ENCODE results near the gene CLDN20. TPM values are rescaled to one million over a fixed set of nuclear protein-coding genes. Genes with fewer than 3 reads are reported as not detected.

CLDN20 gene
- total RNA-seq, 1 donor from 2014 or later: not detected

- Histone ChIP-seq H3K9me3 (replicated peaks) (no peaks in the 10 kb centered on the region), H3K27me3 (ENCODE audit: low read depth) (no peaks in the 10 kb centered on the region), H3K4me1 (peaks cover 36% of the 10 kb centered on the region), H3K36me3 (peaks cover 5% of the 10 kb centered on the region), H3K27ac (replicated peaks) (peak overlapping the region; percentile 96), H3K4me3 (peak overlapping the region; percentile 83)
- intact Hi-C loops (cut with micrococcal nuclease): no loop called here
- TF ChIP-seq CTCF (IDR thresholded peaks at IDR 0.05; ENCODE audit: borderline replicate concordance): no peak
- DNase-seq: peak; percentile 56
Observed at GRCh38 chr6:155314773-155315515, 51.1 kb downstream of the CLDN20 start.

GRCh38 chr6:155315516-155315871 is 51.7 kb downstream of the CLDN20 start:
- H3K27ac ChIP-seq (replicated peaks): peak overlapping the region; percentile 96
- no peaks in the 10 kb centered on the region for H3K36me3 ChIP-seq
- no peaks in the 10 kb centered on the region for H3K27me3 ChIP-seq (ENCODE audit: low read depth)
- DNase-seq: no peak
- H3K4me3 ChIP-seq: peak overlapping the region; percentile 83
- intact Hi-C loops (cut with micrococcal nuclease): no loop called here
- H3K4me1 ChIP-seq: peaks cover 36% of the 10 kb centered on the region
- no peaks in the 10 kb centered on the region for H3K9me3 ChIP-seq (replicated peaks)
- TF ChIP-seq CTCF (IDR thresholded peaks at IDR 0.05; ENCODE audit: borderline replicate concordance): no peak

GRCh38 chr6:155316419-155316818 is 52.6 kb downstream of the CLDN20 start:
- Histone ChIP-seq H3K27ac (replicated peaks) (no peak overlapping the region), H3K36me3 (no peaks in the 10 kb centered on the region), H3K9me3 (replicated peaks) (no peaks in the 10 kb centered on the region), H3K4me1 (peaks cover 30% of the 10 kb centered on the region), H3K27me3 (ENCODE audit: low read depth) (no peaks in the 10 kb centered on the region), H3K4me3 (no peak overlapping the region)
- no peak for TF ChIP-seq CTCF (IDR thresholded peaks at IDR 0.05; ENCODE audit: borderline replicate concordance)
- DNase-seq: no peak
- intact Hi-C loops (cut with micrococcal nuclease): no loop called here

GRCh38 chr6:155317186-155317585 is 53.4 kb downstream of the CLDN20 start:
- intact Hi-C loops (cut with micrococcal nuclease): no loop called here
- peak; percentile 31 for TF ChIP-seq CTCF (IDR thresholded peaks at IDR 0.05; ENCODE audit: borderline replicate concordance)
- H3K4me3 ChIP-seq: no peak overlapping the region
- H3K9me3 ChIP-seq (replicated peaks): no peaks in the 10 kb centered on the region
- no peaks in the 10 kb centered on the region for H3K36me3 ChIP-seq
- H3K4me1 ChIP-seq: peaks cover 30% of the 10 kb centered on the region
- H3K27me3 ChIP-seq (ENCODE audit: low read depth): no peaks in the 10 kb centered on the region
- DNase-seq: no peak
- H3K27ac ChIP-seq (replicated peaks): no peak overlapping the region

DNA sequence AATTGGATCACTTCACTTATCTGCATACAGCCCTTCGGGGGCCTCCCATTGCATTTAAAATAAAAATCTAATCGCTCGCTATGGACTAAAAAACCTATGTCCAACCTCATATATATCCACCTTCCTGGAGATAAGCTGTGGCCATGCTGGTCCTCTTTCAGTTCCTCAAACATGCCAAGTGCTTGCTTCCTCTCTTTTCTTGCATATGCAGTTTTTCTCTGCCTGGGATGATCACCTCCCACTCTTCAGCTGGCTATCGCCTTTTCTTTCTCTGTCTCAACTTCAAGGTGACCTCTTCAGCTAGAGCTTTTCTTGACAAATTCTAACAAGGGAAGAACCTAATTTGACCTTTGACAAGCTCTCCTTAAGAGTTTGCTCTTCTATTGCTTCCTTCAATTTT is 56.1 kb downstream of the CLDN20 start:
- Histone ChIP-seq H3K4me3 (no peak overlapping the region), H3K9me3 (replicated peaks) (no peaks in the 10 kb centered on the region), H3K36me3 (no peaks in the 10 kb centered on the region), H3K27ac (replicated peaks) (no peak overlapping the region), H3K4me1 (peaks cover 8% of the 10 kb centered on the region), H3K27me3 (ENCODE audit: low read depth) (no peaks in the 10 kb centered on the region)
- TF ChIP-seq CTCF (IDR thresholded peaks at IDR 0.05; ENCODE audit: borderline replicate concordance): no peak
- intact Hi-C loops (cut with micrococcal nuclease): no loop called here
- DNase-seq: no peak
